ENCODE results near the gene BCR.

BCR gene

DNA sequence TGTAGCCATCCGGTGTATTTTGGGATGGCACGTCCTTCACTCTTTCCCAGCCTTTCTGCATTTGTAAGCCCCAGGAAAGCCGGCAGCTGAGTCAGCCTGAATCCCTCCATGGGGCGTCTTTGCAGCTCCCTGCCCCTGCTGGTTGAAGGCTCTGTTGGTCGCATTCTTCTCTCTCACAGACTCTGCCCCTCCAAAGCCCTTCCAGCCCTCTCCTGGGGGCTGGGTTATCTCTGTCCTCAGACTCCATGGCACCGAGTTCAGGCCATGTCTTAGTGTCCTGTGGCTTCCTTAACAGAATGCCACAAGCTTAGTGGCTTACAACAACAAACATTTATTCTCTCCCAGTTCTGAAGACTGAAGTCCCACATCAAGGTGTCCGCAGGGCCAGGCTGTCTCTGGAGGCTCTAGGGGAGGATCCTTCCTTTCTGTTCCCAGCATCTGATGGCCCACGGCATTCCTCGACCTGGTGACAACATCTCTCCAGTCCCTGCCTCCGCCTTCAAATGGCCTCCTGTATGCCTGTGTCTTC lies 62.2 kb downstream of the BCR start:
- DNase-seq = no peak

DNA sequence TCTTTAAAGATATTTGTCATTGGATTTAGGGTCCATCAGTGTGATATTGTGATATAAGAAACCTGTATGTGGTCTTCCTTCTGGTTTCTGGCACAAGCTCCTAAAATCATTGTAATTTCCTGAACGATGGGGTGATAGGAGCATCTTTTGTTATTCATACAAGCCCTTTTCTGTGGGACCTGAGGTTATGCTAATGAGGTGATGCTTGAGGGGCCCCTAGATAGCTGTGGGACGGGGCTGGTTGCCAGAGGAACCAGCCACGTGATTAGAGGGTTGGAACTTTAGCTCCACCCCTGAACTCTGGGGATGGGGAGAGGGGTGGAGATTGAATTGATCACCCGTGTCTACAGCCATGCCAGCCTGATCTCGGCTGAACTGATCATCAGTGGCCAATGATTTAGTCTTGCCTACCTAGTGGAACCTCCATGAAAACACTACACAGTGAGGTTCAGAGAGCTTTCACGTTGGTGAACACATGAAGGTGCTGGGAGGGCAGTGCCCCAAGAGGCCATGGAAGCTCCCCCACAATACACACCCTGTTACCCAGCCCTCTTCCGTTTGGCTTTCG lies 62.8 kb downstream of the BCR start:
- DNase-seq = no peak

DNA sequence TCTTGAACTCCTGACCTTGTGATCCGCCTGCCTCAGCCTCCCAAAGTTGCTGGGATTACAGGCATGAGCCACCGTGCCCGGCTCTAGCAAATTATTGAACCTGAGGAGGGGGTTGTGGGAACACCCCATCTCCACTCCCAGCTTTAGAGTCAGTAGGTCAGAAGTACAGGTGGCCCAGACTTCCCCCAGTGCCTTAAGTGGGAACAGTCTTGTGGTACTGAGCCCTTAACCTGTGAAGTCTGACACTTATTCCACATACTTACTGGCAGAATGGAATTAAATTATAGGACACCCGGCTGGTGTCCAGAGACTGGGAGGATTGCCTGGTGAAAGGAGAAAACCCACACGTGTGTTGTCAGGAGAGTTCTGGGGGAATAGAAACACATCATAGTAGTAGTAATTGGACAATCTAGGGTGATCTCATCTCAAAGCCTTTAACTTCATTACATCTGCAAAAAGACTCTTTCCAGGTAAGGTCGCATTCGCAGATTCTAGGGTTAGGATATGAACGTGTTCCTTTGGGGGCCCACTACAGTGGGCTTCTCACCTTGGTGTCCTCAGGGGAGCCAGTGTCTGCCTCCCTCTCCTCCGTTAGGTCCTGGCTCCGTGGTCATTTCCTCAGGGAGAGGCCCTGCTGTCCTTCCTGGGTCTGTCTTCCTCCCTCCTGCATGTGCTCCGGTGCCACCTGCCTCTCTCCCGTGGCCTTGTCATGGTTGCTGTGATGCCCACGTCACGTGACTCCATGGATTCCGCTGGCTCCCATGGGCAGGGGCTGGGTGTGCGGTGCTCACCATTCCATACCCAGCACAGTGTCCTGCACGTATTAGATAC lies 63.8 kb downstream of the BCR start:
- DNase-seq = no peak

DNA sequence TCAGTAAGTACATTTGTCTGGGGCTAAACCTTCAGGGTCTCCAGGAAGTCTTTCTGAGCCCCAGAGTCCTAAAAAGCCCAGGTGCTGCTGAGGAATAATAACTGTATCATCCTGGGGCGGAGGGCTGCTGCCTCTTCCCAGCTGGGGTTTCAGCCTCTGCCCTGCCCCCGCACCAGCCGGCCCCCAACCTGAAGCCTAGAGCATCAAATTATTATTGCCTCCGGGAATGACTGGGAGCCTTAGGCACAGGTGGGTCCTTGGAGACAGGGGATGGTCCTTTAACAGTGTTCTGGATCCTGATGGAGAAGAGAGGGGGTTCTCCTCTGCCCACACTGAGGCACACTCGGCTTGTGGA lies 64.4 kb downstream of the BCR start:
- DNase-seq = no peak

DNA sequence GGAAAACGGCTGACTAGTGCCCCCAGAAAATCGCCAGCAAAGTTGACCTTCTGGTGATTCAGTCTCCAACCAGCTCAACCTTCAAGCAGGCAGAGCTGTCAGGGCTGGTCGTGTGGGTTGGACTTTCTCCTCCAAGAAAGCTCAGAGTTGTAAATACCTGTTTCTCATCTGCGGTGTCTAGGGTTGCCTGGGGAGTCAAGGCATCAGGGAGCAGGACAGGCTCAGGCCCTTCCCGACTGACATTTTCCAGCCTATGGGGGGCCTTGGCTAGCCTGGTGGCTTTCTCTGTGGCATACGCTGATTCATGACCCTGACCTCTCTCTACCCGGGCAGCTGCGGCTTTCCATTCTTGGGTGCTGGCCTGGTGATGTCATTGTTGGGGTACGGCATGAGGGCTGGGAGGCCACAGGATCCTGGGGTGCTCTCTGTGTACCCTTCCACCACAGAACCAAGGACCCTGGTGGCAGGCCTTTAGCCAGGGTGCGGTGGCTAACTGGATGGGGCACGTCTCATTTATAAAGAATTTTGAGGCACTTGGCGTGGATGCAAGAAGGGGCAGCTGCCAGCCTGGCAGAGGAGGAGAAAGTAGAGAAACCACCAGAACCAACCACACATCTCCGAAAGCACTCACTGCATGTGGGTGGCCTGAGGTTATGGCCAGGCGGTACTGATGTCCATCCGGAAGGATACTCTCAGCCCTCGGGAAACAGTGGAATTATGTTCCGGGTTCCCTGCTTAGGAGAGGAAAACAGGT lies 64.9 kb downstream of the BCR start:
- DNase-seq = peak in 1 of 56 donors; percentile 15

DNA sequence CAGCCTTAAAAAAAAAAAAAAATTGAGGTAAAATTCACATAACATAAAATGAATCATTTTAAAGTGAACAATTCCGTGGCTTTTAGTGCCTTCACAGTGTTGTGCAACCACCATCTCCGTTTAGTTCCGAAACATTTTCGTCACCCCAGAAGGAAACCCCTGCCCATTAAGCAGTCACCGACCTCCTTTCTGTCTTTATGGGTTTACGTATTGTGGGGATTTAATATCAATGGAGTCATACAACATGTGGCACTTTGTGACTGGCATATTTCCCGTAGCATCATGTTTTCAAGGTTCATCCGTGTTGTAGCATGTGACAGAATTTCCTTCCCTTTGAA lies 65.5 kb downstream of the BCR start:
- DNase-seq = no peak

DNA sequence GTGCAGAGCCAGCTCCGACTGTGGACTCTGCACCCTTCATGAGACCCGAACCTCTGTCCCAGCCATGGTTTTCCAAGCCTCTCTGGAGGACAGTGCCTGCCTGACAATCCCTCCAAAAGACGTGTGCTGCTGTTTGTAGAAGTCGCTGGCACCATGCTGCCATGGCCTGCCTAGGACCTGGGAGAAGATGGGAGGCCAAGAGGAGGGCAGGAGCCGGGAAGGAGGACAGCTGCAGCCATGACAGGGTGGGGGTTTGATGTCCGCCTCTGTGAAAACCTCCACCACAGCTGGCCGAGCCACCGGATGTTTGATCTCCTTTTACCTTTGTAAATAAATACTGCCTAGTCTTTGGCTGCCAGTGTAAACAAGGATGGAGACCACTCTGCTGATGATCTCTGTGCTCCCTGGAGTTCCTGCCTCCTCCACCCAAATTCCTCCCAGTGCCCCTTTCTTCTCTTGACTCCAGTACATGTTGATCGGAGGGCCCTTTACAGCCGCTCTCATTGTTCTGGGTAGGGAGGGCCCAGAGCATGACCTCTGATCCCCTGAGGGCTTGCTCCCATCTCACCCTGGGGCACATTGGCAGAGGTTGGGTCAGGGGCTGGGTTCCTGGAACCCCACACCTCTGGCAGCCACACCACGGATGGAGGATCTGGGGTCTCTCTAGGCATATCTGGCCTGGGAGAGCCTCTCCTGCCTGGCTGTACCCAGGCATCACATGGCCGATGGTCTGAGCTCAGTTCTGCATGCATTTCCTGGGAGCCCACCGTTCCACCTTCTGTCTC lies 66.9 kb downstream of the BCR start:
- DNase-seq = no peak

DNA sequence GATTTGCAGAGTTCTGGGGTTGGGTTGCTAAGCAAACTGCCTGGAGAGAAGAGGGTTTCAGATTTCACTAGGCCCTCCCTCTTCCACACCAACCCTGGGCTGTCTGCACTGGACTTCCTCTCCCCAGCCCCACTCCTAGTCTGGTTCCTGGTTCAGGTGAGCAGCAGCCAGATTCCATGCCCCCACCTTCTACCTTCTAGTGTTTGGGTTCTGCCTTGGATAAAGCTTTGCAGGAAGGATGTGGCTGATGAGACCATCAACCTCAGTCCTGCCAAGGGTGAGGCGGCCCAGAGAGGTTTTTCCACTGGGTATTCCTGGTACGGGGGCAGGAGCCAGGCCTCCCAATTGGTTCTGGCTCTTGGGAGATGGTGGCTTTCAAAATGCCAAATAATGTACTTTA lies 68.3 kb downstream of the BCR start:
- DNase-seq = no peak

DNA sequence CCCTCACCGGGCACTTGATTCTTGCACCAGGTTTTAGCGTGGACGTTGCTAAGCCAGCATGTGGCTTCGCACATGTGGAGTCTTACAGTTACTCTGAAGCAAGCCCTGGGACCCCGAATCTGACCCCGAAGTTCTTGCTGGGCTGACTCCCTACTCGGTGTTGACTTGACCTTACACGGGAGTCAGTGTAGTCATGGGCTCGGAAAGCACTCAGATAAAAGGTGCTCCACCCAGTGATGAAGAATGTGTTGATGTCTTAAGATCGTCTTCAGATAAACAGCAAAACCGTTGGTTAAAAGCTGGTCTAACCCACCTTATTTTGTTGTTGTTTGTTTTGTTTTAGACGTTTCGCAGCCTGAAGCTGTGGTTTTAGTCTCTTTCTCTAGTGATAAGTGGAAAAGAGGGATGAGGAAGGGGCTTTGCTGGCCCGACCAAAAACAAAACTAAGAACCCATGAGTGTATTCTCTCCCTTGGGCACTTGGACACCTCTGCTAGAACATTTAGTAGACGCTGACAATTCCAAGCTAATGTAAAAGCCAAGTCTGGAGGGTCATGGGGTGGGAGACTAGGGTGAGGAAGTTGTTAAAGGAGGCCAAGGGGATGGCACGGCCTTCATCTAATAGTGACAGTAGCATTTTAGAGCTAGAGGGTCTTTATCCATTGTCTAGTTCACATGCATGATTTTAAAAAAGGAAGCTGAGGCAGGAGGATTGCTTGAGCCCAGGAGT lies 69.9 kb downstream of the BCR start:
- no peak for DNase-seq

DNA sequence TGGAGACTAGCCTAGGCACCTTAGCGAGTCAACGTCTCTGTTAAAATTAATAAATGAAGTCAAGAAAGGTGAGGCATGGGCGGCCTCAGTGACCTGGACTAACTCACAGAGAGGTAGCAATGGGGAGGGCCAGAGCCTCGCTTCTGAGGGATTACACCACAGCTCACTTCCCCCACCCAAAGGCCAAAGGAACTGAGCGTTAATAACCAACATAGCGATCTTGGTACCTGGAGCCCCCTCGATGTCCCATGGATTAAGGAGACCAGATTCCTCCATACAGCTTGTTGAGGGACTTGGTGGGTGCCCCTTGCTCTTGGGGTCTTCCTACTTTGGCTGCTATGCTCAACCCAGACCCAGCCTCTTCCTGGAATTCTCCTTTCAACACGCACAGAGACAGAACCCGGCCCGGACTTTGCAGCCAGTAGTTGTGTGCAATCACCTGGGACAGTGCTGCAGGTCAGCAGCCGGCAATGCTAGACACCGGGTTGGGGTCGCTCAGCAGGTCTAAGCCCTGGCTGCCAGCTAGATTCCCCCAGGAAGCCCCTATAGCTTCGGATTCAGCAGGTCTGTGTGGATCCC lies 70.6 kb downstream of the BCR start:
- no peak for DNase-seq

DNA sequence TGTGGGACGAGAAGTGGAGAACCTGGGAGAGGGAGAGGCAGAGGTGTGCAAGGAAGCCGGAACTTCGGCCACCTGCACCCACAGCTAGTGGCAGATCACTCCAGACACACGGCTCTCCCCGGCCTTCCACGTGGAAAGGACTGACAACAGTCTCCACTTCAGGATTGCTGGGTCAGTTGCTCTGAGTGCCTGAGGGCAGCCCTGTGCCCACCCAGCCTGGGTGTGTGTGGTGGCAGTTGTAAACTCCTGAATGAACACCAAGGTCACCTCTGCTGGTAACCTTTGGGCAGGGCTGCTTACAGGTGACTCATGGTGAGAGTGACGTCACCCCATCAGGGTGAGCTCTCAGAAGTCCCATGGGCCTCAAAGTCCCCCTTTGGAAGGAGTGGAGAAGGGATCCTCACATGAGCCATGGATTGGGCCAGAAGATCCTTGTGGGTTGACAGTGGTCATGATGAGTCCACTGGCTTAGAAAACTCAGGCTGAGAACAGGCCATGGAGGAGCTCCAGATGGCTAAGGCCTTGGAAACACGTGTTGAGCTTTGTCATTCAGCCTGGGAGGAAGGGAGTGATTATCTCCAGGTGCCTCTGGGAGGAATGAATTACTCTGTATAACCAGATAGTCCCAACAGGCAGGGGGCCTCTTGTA lies 71.3 kb downstream of the BCR start:
- DNase-seq = no peak

DNA sequence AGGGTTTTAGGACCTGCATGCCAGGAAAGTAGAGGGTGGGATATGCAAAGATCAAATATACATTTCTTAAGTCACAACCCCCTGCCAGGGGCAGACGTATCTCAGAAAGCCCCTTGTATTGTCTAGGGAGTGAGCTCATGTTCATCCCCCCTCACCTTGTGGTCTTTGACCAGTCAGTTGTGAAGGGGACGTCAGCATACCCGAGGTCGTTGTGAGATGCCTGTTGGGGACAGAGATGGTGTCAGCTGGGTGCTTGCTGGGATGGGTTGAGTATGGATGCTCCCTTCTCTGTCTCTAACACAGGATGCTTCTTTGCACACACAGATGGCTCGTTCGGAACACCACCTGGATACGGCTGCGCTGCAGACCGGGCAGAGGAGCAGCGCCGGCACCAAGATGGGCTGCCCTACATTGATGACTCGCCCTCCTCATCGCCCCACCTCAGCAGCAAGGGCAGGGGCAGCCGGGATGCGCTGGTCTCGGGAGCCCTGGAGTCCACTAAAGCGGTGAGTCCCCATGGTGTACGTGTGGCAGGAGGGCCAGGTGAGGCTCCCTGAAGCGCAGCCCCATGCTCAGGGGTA lies 73.3 kb downstream of the BCR start:
- no peak for DNase-seq

DNA sequence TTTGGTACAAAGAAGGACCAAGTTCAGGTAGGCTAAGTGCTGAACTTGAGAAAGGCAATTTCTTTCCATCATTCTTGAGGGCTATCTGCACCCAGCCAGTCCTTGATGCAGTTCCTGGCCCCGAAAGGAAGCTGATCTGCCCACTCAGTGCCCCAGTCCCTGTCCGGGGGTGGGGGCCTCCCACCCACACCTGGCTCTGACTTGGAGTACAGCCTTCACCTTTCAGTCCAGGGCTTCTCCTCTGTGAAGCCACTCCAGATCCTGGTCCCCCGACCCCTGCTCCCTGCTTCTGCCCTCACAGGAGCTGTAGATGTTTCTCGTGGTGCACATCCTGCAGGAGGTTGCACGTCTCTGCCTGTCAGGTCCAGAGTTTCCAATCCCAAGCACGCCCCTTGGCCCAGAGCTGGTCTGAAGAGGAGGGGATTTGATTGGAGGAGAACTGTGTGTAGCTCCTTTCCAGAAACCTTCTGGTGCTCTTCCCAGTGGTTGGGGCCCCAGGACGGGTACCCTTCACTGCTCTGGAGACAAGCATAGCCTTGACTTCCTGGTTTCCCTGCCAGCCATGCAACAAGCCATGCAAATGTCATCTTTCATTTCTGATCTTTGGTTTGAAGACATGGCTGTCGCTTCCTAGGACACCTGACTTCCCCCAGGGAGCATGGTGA lies 75.3 kb downstream of the BCR start:
- no peak for DNase-seq

DNA sequence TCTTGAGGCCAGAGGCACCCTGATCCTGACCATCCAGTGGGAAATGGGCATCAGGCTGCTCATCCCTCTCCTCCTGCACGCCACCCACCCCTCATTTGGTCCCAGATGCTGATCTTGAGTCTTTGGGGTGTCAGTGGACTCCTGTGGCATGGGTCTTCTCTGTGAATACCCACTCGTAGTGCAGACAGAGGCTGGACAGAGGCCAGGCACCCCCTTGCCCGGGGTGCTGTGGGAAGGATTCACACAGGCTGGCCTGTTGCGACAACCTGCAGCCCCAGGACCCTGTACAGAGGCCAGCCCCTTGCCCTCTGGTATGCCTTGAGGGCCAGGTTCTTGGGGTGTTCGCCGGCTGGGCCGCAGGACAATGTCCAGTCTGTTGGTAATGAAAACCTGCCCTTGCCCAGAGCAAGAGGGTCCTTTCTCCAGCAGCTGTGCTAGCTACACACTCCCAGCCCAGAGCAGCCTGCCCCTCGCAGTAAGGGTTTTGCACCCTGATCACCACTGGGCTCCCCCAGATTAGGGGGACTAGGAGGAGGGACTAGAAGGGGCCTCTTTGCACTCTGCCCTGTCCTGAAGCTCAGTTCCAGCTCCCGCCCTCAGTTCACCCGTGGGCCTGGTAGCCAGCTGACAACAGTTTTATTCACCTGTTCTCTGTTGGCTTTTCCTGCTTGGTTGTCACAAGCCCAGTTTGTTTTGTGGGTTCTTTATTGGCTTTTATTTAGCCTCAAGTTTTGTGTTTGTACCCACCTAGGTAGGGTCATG lies 76.0 kb downstream of the BCR start:
- no peak for DNase-seq

DNA sequence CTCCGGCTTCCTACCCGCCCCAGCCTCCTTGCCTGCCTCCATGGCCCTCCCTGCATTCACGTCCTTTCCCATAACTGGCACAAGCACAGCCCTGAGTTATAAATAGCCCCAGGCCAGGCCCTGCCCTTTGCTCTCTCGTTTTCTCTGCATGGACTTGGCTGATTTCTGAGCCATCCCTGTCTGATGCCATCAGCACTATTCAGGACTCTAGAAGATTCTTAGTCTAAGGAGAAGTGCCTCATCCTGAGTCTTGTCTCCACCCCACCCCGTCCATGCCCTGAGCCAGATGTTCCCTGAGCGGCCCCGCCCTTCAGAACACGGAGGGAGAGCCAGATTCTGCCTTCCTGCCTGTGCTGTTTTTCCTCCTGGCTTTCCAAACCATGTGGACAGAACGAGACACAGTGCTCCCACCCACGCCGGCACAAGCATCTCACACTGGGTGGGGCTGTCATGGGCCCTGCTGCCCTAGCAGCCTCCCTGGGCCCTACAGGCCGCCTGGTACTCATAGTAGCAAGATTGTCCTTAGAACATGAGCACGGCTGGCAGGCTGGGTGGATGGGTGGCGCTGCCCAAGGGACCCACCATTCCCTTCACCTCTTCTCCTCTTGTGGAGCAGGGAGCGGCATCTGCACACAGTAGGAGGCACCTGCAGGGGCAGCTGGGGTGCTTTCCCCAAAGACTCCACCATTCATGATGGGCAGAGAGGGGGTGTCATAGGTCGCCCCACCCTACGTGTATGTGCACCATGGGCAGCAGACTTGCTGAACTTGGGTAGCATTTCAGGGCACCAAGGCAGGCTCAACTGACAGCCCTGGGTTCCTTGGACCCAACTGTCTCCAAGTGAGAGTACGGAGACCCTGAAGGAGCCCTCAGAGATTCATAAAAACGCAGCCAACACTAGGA lies 76.9 kb downstream of the BCR start:
- DNase-seq = no peak

DNA sequence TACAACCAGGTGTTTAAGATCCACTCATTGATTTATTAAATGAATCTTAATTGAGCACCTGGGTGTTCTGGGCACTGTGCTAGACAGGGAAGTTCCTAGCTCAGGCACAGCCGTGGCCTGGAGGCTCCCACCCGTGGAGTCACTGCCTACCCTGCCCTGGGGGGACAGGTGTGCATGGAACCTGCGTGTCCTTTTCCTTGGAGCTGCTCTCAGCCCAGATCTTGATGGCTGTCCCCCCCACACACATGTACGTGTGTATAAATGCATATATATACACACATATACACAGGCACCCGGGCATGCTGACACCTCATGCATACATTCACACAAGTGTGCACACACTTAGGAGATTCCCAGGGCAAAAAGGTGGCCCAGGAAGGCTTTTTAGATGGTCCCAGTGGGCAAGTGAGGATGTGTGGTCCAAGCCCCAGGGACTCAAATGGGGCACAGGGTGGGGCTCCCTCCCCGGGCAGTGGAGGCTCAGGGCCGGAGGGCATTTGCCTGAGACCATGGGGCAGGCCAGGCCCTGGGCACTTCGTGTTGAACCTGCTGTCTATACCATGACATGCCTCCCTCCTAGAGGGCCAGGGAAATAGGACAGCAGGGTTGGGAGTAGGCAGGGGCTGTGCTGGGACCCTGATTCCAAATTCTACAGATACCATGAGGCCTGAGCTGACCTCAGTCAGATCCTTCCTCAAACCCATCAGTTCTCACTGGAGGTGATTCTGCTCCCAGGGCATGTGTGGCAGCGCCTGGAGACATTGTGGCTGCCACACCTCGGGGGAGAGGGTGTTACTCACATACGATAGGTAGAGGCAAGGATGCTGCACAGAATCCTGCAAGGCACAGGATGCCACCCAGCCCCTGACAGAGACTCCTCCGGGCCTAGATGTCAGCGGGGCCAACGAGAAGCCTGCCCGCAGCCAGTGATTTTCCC lies 77.8 kb downstream of the BCR start:
- DNase-seq = no peak

Data from amygdala (tissue), 56 donors.